A549 (cell line): Measurements from ENCODE around the gene LAMA3. TPM values are rescaled to one million over a fixed set of nuclear protein-coding genes. Genes with fewer than 3 reads are reported as not detected.

Source experiments
- ATAC-seq, 2 experiments: fragments of 200-7000 bp in 1 of 2; fragments of >200 bp in 1 of 2; cut with Nextera tagmentation in 1 of 2; cut with Tn5 transposase in 1 of 2; 3 replicates each; pipeline versions ENCODE4 v1.8.0 to v1.9.1; 2018 to 2020; ENCODE audit warnings: mild to moderate bottlenecking in 1 of 2, moderate library complexity in 1 of 2
- CTCF ChIA-PET: fragments of 300-600 bp; sonication (Branson Sonifier 250); formaldehyde crosslinking; extraction: SDS; loops from one replicate; lab custom pipeline; 2021; ENCODE audit warnings: antibody characterized with exemption, inconsistent platforms; lab: Yijun Ruan, JAX
- POLR2A ChIA-PET: fragments of 350-600 bp; formaldehyde crosslinking; extraction: SDS; loops from one replicate; lab custom pipeline; 2021; ENCODE audit warnings: antibody characterized with exemption, inconsistent platforms; lab: Yijun Ruan, JAX
- DNase-seq, 2 experiments: peaks; one replicate each; pipeline versions ENCODE4 v3.0.0 to v3.0.0-alpha.2; 2011 to 2016; ENCODE audit warnings: low read depth in 1 of 2, low spot score in 1 of 2
- FAIRE-seq: peaks from 2 replicates; lab custom pipeline; 2011; peaks lifted over from hg19 to GRCh38; lab: Jason Lieb, UNC
- H3K27ac ChIP-seq, 2 experiments: fragments of >200 bp; sonication (Bioruptor Twin); formaldehyde crosslinking; 3 replicates each; pipeline ENCODE4 v1.5.1; 2016 to 2017
- H3K4me1 ChIP-seq: fragments of >200 bp; sonication (Bioruptor Twin); formaldehyde crosslinking; 3 replicates; pipeline ENCODE4 v1.6.1; 2016
- H3K4me2 ChIP-seq: fragments of >200 bp; sonication (Bioruptor Twin); formaldehyde crosslinking; 3 replicates; pipeline ENCODE4 v1.6.1; 2016
- H3K4me3 ChIP-seq: fragments of >200 bp; sonication (Bioruptor Twin); formaldehyde crosslinking; 3 replicates; pipeline ENCODE4 v1.5.1; 2016
- H3K9me3 ChIP-seq: fragments of >200 bp; sonication (Bioruptor Twin); formaldehyde crosslinking; 3 replicates; pipeline ENCODE4 v1.6.1; 2016
- CBX2 ChIP-seq: fragments of 200-600 bp; sonication (generic); IDR thresholded peaks from 2 replicates; pipeline ENCODE4 v1.6.1; 2016; ENCODE audit warnings: low read depth, mild to moderate bottlenecking, borderline replicate concordance
- CTCF ChIP-seq: fragments of >200 bp; sonication (Bioruptor Twin); formaldehyde crosslinking; IDR thresholded peaks from 3 replicates; pipeline ENCODE4 v1.5.1; 2016
- EHF ChIP-seq: fragments of 250-450 bp; sonication (Bioruptor Pico); IDR thresholded peaks from 2 replicates; pipeline ENCODE4 v1.5.0; 2020; ENCODE audit warnings: mild to moderate bottlenecking
- EHMT2 ChIP-seq: fragments of 200-600 bp; sonication (generic); IDR thresholded peaks from 2 replicates; pipeline ENCODE4 v1.6.1; 2016; ENCODE audit warnings: antibody characterized with exemption, low read depth, mild to moderate bottlenecking, moderate library complexity
- ELK1 ChIP-seq: fragments of 150-350 bp; IDR thresholded peaks from 2 replicates; pipeline ENCODE4 v1.6.1; 2014; ENCODE audit warnings: low read depth, mild to moderate bottlenecking, low read length
- FOSB ChIP-seq: fragments of 250-450 bp; sonication (Bioruptor Pico); IDR thresholded peaks from 2 replicates; pipeline ENCODE4 v1.5.0; 2020; ENCODE audit warnings: mild to moderate bottlenecking, moderate library complexity
- GATA3 ChIP-seq: IDR thresholded peaks from 2 replicates; pipeline ENCODE4 v1.6.1; 2012; ENCODE audit warnings: borderline replicate concordance
- HDAC2 ChIP-seq: fragments of 200-600 bp; sonication (generic); IDR thresholded peaks from 2 replicates; pipeline ENCODE4 v1.6.1; 2016
- HOXB13 ChIP-seq: fragments of 250-450 bp; sonication (Bioruptor Pico); IDR thresholded peaks from 2 replicates; pipeline ENCODE4 v1.5.0; 2020; ENCODE audit warnings: low read depth, mild to moderate bottlenecking, moderate library complexity
- JUN ChIP-seq, 2 experiments: fragments of >200 bp; sonication (Bioruptor Twin); formaldehyde crosslinking; IDR thresholded peaks; 2 replicates in 1 of 2; 3 replicates in 1 of 2; pipeline ENCODE4 v1.6.1; 2016 to 2017
- JUNB ChIP-seq: fragments of >200 bp; sonication (Bioruptor Twin); formaldehyde crosslinking; IDR thresholded peaks from 2 replicates; pipeline ENCODE4 v1.6.1; 2016
- KDM5A ChIP-seq: fragments of 200-600 bp; sonication (generic); IDR thresholded peaks from 2 replicates; pipeline ENCODE4 v1.6.1; 2016; ENCODE audit warnings: antibody characterized with exemption, mild to moderate bottlenecking
- MAZ ChIP-seq: fragments of 150-350 bp; IDR thresholded peaks from 2 replicates; pipeline ENCODE4 v1.6.1; 2014; ENCODE audit warnings: antibody characterized with exemption, low read depth, low read length, borderline replicate concordance
- NFE2L2 ChIP-seq: fragments of 150-350 bp; conservative IDR thresholded peaks from 2 replicates; pipeline ENCODE4 v1.6.1; 2014; ENCODE audit warnings: low read length
- NPAS2 ChIP-seq: fragments of 250-450 bp; sonication (Bioruptor Pico); IDR thresholded peaks from 2 replicates; pipeline ENCODE4 v1.8.0; 2022; ENCODE audit warnings: mild to moderate bottlenecking, moderate library complexity, borderline replicate concordance
- RCOR1 ChIP-seq: fragments of 150-350 bp; IDR thresholded peaks from 2 replicates; pipeline ENCODE4 v1.6.1; 2014; ENCODE audit warnings: antibody characterized with exemption, low read length, low read depth
- RFX5 ChIP-seq: fragments of 450-650 bp; IDR thresholded peaks from 2 replicates; pipeline ENCODE4 v1.7.1; 2014; ENCODE audit warnings: antibody characterized with exemption, mild to moderate bottlenecking, moderate library complexity
- SMC3 ChIP-seq: fragments of >200 bp; sonication (Bioruptor Twin); formaldehyde crosslinking; IDR thresholded peaks from 3 replicates; pipeline ENCODE4 v1.6.1; 2018; ENCODE audit warnings: inconsistent platforms
- TFCP2L1 ChIP-seq: fragments of 250-450 bp; sonication (Bioruptor Pico); IDR thresholded peaks from 2 replicates; pipeline ENCODE4 v1.5.0; 2021; ENCODE audit warnings: mild to moderate bottlenecking
- ZC3H11A ChIP-seq: fragments of 450-650 bp; IDR thresholded peaks from 2 replicates; pipeline ENCODE4 v1.6.1; 2014; ENCODE audit warnings: antibody characterized with exemption, mild to moderate bottlenecking
- WGBS: methylation state at CpG from one replicate; pipeline ENCODE4 v1.1.6; 2017; ENCODE audit errors: missing lambda C conversion rate; 5-methylcytosine and 5-hydroxymethylcytosine counted together
- polyA plus RNA-seq, 4 experiments: library from polyadenylated mRNA; depleted of rRNA in 3 of 4; stranded (reverse); fragments of >200 nt; fragmentation: RNase III in 1 of 4; extraction: RNeasy Plus Mini Kit Qiagen cat#74134 plus additional on column Dnase treatment in 1 of 4; gene quantifications; 2 replicates in 3 of 4; 3 replicates in 1 of 4; pipeline ENCODE4 v1.2.3, GENCODE V29; 2011 to 2017
- TF ChIP-seq, protein P1 (sequence below): fragments of >200 bp; sonication (Bioruptor Twin); formaldehyde crosslinking; IDR thresholded peaks from 3 replicates; pipeline ENCODE4 v1.6.1; 2016
- TF ChIP-seq, protein P2 (sequence below): IDR thresholded peaks from 2 replicates; pipeline ENCODE4 v1.6.1; 2012; ENCODE audit warnings: low read depth, borderline replicate concordance

LAMA3 gene
- polyA plus RNA-seq, 2 of the 4 experiments (the other 2 are of a cell fraction), result 18.2 to 31.0 TPM

DNA sequence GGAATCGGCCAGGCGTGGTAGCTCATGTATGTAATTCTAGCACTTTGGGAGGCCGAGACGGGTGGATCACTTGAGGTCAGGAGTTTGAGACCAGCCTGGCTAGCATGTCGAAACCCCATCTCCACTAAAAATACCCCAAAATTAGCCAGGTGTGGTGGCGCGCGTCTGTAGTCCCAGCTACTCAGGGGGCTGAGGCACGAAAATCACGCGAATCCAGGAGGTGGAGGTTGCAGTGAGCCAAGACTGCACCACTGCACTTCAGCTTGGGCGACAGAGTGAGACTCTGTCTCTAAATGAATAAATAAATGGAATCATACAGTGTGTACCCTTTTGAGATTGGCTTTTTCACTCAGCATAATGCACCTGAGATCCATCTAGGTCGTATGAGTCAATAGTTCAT lies 305.9 kb downstream of the LAMA3 start:
- Histone ChIP-seq H3K4me1 (peaks cover 18% of the 10 kb centered on the region; the same call in 2 of the 3 replicates), H3K4me3 (no peak overlapping the region), H3K4me2 (no peak overlapping the region), H3K27ac (no peak overlapping the region; a peak in 1 of 6 replicates), H3K9me3 (no peaks in the 10 kb centered on the region)
- no peak for ATAC-seq
- ChIA-PET POLR2A (no interaction called here), CTCF (interaction anchor here (1.0 kb wide), 1 partner anchor 77 kb away, joined by 3 read pairs; no protein-coding TSS in a partner anchor)
- no peak for FAIRE-seq
- DNase-seq, result no peak
- WGBS, result 96% methylated on average over 13 of the region's 13 CpGs
- TF ChIP-seq EHF (CRISPR knock-in tag), result no peak
- TF ChIP-seq, protein P1, sequence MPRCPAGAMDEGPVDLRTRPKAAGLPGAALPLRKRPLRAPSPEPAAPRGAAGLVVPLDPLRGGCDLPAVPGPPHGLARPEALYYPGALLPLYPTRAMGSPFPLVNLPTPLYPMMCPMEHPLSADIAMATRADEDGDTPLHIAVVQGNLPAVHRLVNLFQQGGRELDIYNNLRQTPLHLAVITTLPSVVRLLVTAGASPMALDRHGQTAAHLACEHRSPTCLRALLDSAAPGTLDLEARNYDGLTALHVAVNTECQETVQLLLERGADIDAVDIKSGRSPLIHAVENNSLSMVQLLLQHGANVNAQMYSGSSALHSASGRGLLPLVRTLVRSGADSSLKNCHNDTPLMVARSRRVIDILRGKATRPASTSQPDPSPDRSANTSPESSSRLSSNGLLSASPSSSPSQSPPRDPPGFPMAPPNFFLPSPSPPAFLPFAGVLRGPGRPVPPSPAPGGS, result no peak
- no peak for TF ChIP-seq HOXB13 (CRISPR knock-in tag)
- TF ChIP-seq TFCP2L1 (CRISPR knock-in tag), result no peak
- TF ChIP-seq EHMT2, result no peak
- TF ChIP-seq ELK1, result no peak
- TF ChIP-seq CTCF, result no peak

DNA sequence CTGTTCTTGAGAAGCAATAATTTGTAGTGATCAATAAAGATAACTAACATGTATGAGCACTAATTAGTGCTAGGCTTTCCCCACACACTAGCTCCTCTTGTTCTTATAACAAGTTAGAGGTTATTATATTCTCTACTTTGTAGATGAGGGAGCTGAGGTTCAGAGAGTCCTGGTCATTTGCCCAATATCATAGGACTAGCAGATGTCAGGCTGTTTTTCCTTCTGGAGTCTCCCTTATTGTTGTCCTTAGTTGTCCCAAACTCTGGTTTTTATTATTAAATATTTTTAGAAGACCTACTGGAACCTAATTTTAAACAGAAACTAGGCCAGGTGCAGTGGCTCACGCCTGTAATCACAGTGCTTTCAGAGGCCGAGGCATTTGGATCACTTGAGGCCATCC lies 308.8 kb downstream of the LAMA3 start:
- no peak for FAIRE-seq
- 100% methylated on average over 2 of the region's 2 CpGs for WGBS
- Histone ChIP-seq H3K4me1 (peaks cover 18% of the 10 kb centered on the region; the same call in 2 of the 3 replicates), H3K4me2 (no peak overlapping the region), H3K27ac (no peak overlapping the region), H3K9me3 (no peaks in the 10 kb centered on the region), H3K4me3 (no peak overlapping the region)
- ATAC-seq, result no peak
- ChIA-PET POLR2A (no interaction called here), CTCF (no interaction called here)
- no peak for DNase-seq
- TF ChIP-seq NPAS2 (CRISPR knock-in tag), result no peak
- TF ChIP-seq CBX2, result no peak
- no peak for TF ChIP-seq RFX5
- TF ChIP-seq FOSB (CRISPR knock-in tag), result no peak
- no peak for TF ChIP-seq SMC3
- TF ChIP-seq EHF (CRISPR knock-in tag), result no peak
- TF ChIP-seq KDM5A, result no peak
- TF ChIP-seq NFE2L2, result no peak
- no peak for TF ChIP-seq GATA3
- TF ChIP-seq JUNB, result no peak
- TF ChIP-seq JUN (IDR thresholded peaks at IDR 0.05), result no peak
- TF ChIP-seq MAZ, result no peak

- DNase-seq (peak in 1 of 2 experiments; percentile 8), FAIRE-seq (no peak), ATAC-seq (no peak)
- H3K9me3 ChIP-seq, result no peaks in the 10 kb centered on the region
- no peak overlapping the region for H3K4me3 ChIP-seq
- no peak overlapping the region for H3K4me2 ChIP-seq
- peaks cover 17% of the 10 kb centered on the region; the same call in 2 of the 3 replicates for H3K4me1 ChIP-seq
- H3K27ac ChIP-seq, result no peak overlapping the region
- TF ChIP-seq KDM5A, result no peak
- TF ChIP-seq GATA3, result no peak
- no peak for TF ChIP-seq MAZ
- TF ChIP-seq, protein P2, sequence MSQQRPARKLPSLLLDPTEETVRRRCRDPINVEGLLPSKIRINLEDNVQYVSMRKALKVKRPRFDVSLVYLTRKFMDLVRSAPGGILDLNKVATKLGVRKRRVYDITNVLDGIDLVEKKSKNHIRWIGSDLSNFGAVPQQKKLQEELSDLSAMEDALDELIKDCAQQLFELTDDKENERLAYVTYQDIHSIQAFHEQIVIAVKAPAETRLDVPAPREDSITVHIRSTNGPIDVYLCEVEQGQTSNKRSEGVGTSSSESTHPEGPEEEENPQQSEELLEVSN, result no peak
- no peak for TF ChIP-seq JUNB
- TF ChIP-seq RCOR1, result no peak
- TF ChIP-seq EHF (CRISPR knock-in tag), result no peak
- no peak for TF ChIP-seq HDAC2
- TF ChIP-seq ZC3H11A, result no peak
- WGBS, result 47% methylated on average over 4 of the region's 4 CpGs
- ChIA-PET CTCF (interaction anchor here (1.4 kb wide), 1 partner anchor 9 kb away, joined by 4 read pairs; no protein-coding TSS in a partner anchor), POLR2A (interaction anchor here (0.6 kb wide), 1 partner anchor 73 kb away, joined by 3 read pairs; no protein-coding TSS in a partner anchor)
These were observed 309.6 kb downstream of the LAMA3 start for GRCh38 chr18:23998820-23999219.
